C4-2B (cell line): Measurements from ENCODE around the gene TIMM29.
A peak's percentile ranks its signal among the peaks of the same experiment; 100 is the strongest.
"Not testable (repeated sequence)": the region's sequence is repeated elsewhere in the genome, so short reads cannot be mapped to it uniquely, and the experiment has no call there.

ENCODE experiments used
- H3K27ac ChIP-seq: fragments of 450-650 bp; 2 replicates; pipeline ENCODE4 v1.5.1; 2017
- CTCF ChIP-seq: fragments of 450-650 bp; conservative IDR thresholded peaks from 2 replicates; pipeline ENCODE4 v1.5.1; 2017; ENCODE audit warnings: mild to moderate bottlenecking
- ZFX ChIP-seq: fragments of 450-650 bp; IDR thresholded peaks from 2 replicates; pipeline ENCODE4 v1.6.1; 2017

TIMM29 gene

DNA sequence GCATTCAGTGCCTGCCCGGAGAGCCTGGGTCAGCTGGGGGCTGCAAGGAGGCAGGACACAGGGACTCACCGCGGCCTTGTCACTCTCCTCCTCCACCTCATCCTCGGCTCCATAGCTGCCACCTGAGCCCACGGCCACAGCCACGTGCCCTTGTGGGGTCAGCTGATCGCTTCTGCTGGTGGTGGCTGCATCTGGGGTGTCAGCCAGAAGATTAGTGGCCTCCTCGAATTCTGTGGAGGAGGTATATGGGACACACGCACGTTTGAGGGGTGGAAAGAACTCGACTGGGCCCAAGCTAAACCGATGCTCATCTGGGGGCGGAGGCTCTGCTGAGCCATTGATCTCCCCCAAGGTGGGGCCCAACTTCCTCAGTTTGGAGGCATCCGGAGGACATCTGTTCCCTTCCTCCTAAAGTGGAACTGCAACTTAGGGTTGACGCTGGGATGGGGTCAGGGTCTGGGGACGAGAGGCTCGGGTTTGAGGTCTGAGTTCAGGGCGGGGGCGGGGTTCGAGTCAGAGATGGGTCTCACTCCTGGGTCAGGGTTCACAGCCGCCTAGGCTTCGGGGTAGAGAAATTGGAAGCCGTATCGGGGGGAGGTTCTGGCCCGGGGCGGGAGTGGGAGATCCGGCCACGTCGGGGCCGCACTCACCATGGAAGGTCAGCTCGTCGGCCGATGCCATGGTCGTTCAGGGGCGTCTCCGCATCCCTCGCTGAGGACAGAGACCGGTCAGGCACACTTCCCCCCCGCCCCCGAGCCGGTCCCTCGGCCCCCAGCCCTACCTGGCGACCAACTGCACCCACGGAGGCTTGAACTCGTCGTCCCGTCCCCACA is 665 bp upstream of the TIMM29 start:
- TF ChIP-seq ZFX (no peak), CTCF (no peak)
- peak overlapping the region; percentile 86 for H3K27ac ChIP-seq

GRCh38 chr19:10929402-10929794 is 787 bp downstream of the TIMM29 start:
- peak overlapping the region; percentile 86 for H3K27ac ChIP-seq
- TF ChIP-seq CTCF (no peak), ZFX (no peak)

DNA sequence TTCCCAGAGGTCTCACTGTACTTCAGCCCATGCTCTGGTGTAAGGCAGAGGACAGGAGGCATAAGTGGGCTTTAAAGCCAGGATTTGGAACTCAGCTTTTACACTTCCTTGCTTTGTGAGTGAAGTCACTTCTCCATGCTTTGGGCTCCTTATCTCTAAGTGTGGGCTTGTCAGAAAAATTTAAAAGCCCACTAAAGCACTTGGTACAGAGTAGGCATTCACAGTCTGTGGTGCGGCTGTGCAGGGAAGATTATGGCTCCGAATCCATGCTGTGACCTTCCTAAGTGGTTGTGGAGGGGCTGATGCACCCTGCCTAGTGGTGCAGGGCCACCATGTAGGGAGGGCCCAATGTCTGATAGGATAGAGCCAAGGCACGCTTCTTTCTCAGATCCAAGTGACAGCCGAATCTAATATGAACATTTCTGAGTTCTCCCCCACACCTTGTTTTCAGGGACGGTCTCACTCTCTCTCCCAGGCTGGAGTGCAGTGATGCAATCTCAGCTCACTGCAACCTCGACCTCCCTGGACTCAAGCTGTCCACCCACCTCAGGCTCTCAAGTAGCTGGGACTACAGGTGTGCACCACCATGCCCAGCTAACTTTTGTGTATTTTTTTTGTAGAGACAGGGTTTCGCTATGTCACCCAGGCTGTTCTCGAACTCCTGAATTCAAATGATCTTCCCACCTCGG is 6.9 kb downstream of the TIMM29 start:
- no peak overlapping the region for H3K27ac ChIP-seq
- TF ChIP-seq ZFX (no peak), CTCF (no peak)

DNA sequence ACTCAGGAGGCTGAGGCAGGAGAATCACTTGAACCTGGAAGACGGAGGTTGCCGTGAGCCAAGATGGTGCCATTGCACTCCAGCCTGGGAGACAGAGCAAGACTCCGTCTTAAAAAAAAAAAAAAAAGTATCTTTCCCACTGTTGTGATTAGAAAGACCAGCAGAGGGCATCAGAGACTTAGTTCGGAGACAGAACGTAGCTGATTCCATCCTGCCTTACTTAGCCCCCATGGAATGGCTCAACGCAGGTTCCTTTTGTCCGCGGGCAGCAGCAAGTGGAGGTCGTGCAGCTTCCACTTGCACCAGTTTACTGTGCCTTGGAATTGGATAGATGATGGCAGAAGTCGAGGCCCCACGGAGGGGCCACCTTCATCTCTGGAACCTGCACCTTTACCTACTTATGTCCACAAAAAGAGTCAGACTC is 8.1 kb downstream of the TIMM29 start:
- H3K27ac ChIP-seq: peak overlapping the region; percentile 18
- TF ChIP-seq ZFX (no peak), CTCF (peak; percentile 85)

DNA sequence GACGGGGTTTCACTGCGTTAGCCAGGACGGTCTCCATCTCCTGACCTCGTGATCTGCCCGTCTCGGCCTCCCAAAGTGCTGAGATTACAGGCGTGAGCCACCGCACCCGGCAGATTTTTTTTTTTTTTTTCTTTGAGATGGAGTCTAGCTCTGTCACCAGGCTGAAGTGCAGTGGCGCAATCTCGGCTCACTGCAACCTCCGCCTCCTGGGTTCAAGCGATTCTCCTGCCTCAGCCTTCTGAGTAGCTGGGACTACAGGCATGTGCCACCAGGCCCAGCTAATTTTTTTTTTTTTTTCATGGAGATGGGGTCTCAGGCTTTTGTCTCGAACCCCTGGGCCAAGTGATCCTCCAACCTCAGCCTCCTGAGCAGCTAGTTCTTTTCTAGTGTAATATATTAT is 13.0 kb downstream of the TIMM29 start:
- not testable (repeated sequence) for H3K27ac ChIP-seq

DNA sequence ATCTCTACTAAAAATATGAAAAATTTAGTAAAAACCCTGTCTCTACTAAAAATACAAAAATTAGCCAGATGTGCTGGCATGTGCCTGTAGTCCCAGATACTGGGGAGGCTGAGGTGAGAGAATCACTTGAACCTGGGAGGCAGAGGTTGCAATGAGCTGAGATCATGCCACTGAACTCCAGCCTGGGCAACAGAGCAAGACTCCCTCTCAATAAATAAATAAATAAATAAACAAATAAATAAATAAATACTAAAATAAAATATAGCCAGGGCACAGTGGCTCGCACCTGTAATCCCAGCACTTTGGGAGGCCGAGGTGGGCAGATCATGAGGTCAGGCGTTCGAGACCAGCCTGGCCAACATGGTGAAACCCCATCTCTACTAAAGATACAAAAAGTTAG is 14.8 kb downstream of the TIMM29 start:
- H3K27ac ChIP-seq: not testable (repeated sequence)

DNA sequence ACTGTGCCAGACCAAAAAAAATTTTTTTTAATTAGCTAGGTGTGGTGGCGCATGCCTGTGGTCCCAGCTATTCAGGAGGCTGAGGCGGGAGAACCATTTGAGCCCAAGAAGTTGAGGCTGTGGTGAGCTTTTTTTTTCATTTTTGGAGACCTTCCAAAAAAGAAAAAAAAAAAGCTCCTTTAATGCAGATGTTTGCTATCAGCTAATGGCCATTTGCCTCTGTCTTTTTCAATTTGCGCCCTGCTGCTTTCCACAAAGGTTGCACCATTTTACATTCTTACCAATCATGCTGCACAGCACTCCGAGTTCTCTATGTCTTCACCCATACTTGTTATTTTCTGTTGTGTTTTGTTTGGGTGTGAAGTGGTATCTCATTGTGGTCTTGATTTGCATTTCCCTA is 16.7 kb downstream of the TIMM29 start:
- H3K27ac ChIP-seq: no peak overlapping the region
- TF ChIP-seq CTCF: no peak
- no peak for TF ChIP-seq ZFX

GRCh38 chr19:10946958-10947657 is 18.5 kb downstream of the TIMM29 start:
- TF ChIP-seq CTCF (no peak), ZFX (no peak)
- no peak overlapping the region for H3K27ac ChIP-seq
